ENCODE data around the gene C2orf92.

The C2orf92 gene

DNA sequence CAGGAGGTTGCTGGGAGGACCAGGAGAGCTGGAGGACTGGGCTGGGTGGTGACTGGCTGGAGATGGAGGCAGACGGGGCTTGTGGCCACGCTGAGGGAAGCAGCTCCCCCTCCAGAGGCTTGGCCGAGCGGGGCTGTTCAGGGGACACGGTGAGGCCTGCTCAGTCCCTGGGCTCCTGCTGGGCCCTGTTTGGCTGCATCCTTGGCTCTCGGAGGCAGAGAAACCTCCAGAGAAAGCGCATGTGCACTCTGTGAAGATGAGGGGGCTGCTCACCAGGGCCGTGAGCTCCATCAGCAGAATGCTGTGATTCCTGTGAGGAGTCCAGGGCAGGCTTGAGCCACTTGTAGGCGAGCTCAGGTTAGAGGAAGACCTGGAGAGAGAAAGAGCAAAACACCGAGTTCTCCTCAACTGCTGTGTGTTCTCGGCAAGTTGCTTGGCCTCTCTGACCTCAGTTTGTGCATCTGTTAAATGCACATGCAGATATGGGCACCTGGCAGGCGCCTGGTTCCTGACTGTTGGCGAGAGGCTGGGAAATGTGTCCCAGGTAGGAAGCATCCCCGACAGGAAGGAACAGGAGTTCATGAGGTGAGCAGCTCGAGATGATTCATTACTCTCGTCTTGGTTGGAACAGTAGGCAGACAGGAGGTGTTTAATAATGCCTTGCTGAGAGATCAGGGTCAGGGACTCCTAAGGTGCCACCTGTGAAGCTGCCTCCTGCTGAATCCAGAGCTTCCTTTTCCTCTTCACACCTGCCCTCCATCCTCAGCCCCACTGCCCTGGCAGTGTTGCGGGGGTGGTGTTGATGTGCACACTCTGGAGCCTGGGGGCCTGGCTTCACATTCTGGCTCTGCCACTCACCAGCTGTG lies 44.8 kb downstream of the C2orf92 start:
- no peak for DNase-seq (ENCODE audit: low read depth in 3 of 3, low spot score in 1 of 3)

- DNase-seq (ENCODE audit: low read depth in 3 of 3, low spot score in 1 of 3), result no peak
Measured at GRCh38 chr2:97714950-97715652, 45.6 kb downstream of the C2orf92 start.

DNA sequence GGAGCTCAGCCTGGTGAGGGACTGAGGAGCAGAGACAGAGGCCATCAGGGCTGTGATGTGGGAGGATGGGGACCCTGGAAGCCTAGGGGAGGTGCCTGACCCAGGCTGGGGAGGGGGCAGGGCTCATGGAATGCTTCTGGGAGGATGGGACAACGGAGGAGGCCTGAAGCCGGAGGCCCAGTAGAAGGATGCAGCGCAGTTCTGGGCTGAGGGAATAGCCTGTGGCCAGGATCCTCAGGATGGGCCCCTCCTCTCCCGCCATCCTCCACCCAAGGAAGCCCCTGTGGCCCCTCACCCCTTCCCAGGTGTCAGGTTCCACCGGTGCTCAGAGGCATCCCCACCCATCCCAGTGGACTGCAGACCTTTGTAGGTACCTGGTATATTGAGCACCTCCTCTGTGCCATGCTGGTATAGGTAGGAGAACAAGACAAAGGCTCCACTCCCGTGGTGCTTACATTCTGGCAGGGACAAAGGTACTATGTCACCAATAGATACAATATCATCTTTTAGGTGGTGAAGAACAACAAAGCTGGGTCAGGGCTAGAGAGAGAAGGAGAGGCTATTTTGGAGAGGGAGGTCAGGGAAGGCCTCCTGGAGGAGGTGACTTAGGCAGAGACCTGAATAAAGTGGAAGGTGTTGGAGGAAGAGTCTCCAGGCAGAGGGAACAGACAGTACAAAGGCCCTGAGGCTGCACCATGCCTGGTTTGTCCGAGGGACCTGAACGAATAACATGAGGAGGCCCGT lies 46.6 kb downstream of the C2orf92 start:
- no peak for DNase-seq (ENCODE audit: low read depth in 3 of 3, low spot score in 1 of 3)

GRCh38 chr2:97716695-97717612 lies 47.4 kb downstream of the C2orf92 start:
- no peak for DNase-seq (ENCODE audit: low read depth in 3 of 3, low spot score in 1 of 3)

DNA sequence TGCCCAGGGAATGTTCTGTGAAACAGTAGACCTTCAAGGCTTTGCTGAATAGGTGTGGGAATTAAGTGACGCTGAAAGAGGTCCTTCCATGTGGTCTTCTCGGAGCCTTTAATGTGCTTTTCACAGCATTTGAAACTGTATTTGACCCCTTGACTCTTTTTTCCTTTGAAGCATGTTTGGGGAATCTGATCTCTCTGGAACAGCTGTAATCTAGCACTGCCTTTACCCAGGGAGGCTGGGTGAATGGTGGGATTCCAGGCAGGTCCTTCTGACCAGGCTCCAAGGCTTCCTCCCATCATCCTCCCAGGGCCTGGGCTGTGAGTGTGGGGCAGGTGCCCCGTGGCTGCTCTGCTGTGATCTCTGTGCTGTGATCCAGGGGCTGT lies 48.1 kb downstream of the C2orf92 start:
- no peak for DNase-seq (ENCODE audit: low read depth in 3 of 3, low spot score in 1 of 3)

GRCh38 chr2:97718051-97718882 lies 48.8 kb downstream of the C2orf92 start:
- DNase-seq (ENCODE audit: low read depth in 3 of 3, low spot score in 1 of 3), result peak in 2 of 3 donors; percentile 51 to 55

DNA sequence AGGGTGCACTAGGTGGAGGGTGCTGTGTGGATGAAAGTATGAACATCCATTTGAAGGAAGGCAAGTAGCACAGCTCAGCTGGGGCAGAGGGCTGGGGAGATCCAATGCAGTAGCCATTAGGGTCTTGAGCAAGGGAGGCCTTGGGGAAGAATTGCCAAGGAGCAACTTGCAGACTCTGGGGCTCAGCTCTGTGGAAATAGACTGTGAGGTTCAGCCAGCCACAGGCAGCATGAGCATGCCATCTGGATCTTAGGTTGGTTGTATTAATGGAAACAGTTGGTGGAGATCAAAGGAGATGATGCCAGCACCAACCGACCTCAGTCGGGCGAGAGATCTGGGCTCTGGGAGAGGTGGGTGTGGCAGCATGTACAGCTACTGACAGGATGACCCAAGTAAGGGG lies 49.4 kb downstream of the C2orf92 start:
- DNase-seq (ENCODE audit: low read depth in 3 of 3, low spot score in 1 of 3), result no peak

DNA sequence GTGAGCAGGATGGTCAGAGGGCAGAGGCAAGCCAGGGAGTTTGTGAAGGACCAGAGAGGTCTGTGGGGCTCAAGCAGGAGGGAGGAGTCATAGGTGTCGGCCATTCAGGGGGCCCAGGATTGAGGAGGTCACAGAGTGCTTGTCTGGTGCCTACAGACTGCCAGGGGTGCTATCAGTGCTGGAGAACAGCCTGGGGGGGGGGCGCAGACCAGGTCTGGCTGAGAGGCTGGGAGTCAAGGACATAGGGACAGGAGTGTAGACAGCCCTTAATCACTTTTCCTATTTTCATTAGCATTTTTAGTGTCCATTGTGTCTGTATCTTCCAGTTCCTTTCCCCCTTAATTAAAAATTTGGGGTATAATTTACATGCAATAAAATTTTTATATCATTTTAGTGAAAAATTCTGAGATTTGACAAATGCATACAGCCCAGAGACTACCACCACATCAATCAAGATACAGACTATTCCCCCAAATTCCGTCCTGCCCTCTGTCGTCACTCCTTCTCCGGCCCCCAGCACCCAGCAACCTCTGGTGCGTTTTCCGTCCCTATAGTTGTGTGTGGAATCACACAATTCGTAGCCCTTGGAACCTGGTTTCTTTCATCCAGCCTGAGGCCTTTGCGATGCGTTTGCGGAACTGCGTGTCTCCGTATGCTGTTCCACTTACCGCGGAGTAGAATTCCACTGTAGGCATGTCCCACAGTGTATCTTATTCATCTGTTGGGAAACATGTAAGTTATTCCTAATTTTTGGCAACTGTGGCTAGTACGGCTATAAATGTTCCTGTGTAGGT lies 50.0 kb downstream of the C2orf92 start:
- DNase-seq (ENCODE audit: low read depth in 3 of 3, low spot score in 1 of 3), result no peak

DNA sequence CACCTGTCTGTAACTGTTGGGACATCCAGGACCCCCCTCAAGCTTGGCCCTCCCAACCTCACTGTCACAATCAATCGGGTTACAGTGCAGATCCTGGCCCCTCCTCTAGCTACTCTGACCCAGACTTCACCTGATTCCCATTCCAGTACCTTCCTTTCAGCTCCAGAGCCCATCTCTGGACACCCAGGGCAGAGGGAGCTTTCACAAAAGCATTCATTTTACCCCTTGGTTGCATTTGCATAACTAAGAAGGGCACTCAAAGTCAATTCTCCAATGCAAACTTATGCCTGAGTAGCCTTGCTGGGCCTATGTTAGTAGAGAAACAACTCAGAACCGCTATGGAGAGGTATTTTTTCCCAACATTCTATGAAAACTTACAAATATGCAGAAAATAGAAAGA lies 51.2 kb downstream of the C2orf92 start:
- DNase-seq (ENCODE audit: low read depth in 3 of 3, low spot score in 1 of 3), result no peak

DNA sequence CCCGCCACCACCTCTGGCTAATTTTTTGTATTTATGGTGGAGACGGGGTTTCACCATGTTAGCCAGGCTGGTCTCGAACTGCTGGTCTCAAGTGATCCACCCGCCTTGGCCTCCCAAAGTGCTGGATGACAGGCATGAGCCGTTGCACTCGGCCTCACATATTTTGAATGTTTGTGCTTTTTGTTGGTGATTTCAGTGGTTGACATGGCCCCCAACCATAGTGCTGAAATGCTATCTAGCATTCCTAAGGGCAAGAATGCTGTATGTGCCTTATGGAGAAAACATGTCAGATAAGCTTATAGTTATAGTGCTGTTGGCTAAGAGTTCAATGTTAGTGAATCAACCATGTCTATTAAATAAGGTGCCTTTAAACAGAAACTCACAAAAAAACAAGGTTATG lies 52.7 kb downstream of the C2orf92 start:
- DNase-seq (ENCODE audit: low read depth in 3 of 3, low spot score in 1 of 3), result no peak

DNA sequence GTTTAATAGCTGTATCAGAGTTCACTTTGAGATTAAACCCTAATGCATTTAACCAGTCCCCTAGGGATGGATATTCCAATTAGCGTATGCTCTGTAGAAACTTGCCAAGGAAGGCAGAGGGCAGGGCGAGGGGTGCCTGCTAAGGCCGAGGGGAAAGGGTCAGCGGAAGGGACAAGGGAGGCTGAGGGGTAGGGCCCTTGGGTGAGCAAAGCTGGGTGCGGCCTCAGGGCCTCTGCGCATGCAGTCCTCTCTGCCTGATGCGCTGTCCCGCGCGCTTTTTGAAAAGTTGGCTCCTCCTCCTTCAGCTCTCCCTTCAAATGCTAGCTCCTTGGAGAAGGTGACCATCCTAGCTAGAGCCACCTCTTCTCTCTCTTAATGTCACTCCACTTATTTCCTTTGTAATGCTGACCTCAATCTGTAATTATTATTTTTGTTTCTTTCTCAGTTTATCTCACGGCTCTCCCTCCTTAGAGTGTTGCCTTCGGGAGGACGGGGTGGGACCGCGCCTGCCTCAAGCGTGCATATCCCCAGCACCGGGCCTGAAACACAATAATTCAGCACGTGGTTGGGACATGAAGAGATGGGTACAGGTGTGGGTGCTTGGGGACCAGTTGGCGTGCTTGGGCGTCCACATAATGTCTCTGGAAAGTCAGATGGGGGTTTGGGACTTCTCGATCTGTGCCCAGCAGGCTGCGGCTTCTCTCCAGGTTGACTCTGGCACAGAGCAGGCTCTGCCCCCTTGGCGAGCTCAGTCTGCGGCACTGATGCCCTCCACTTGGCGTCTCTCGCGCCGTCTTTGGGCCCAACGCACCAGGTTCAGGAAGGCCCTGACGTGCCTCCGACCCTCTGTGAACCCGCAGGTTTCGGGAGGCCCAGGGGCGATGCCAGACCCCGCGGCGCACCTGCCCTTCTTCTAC lies 53.9 kb downstream of the C2orf92 start:
- DNase-seq (ENCODE audit: low read depth in 3 of 3, low spot score in 1 of 3), result no peak

DNA sequence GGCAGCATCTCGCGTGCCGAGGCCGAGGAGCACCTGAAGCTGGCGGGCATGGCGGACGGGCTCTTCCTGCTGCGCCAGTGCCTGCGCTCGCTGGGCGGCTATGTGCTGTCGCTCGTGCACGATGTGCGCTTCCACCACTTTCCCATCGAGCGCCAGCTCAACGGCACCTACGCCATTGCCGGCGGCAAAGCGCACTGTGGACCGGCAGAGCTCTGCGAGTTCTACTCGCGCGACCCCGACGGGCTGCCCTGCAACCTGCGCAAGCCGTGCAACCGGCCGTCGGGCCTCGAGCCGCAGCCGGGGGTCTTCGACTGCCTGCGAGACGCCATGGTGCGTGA lies 54.5 kb downstream of the C2orf92 start:
- DNase-seq (ENCODE audit: low read depth in 3 of 3, low spot score in 1 of 3), result no peak

DNA sequence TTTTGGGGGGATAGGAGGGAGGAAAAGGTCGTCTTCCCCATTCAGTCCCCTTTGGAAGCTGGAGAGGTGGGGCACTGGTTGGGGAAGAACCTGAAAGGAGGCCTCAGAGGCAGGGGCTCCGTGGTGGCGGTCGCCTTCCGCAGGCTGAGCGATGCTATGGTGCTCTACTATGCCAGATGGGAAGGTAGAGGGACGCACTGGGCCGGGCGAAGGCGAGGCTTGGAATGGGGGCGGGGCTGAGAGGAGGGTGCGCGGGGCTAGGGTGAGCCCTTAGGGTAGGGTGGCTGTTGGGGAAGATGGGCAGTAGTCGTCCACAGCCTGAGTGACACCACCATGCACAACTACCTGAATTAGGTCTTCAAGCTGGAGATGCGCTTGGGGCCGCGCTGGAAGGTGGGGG lies 55.0 kb downstream of the C2orf92 start:
- no peak for DNase-seq (ENCODE audit: low read depth in 3 of 3, low spot score in 1 of 3)

DNA sequence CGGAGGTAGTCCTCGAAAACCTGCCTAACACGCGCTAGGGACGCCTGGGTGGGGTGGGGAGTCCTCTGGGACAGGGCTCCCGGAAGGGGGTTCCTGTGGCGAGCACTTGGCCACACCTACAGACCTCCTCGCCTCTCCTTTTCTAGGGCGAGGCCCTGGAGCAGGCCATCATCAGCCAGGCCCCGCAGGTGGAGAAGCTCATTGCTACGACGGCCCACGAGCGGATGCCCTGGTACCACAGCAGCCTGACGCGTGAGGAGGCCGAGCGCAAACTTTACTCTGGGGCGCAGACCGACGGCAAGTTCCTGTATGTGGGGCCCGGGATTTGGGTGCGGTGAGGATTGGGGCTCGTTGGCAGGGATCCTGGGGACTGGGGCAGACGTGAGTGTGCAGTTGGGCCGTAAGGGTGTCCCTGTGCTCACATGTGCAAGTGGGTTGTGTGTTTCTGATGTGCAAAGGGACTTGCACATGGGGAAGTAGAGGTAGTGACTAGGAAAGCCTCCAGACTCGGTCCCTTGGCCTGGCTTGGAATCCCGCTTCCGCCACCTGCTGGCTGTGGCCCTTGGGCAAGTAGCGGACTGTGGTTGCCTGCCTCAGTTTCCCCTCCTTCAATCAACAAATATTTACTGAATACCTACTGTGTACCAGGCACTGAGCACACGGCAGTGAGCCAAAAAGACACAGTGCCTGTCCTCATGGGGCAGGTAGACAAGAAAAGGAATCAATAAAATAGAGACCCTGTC lies 55.6 kb downstream of the C2orf92 start:
- DNase-seq (ENCODE audit: low read depth in 3 of 3, low spot score in 1 of 3), result no peak

GRCh38 chr2:97726261-97727064 lies 57.0 kb downstream of the C2orf92 start:
- DNase-seq (ENCODE audit: low read depth in 3 of 3, low spot score in 1 of 3), result no peak

- DNase-seq (ENCODE audit: low read depth in 3 of 3, low spot score in 1 of 3), result no peak
Measured at GRCh38 chr2:97727296-97727695, 57.8 kb downstream of the C2orf92 start.

Measured in stimulated activated CD4-positive, alpha-beta T cell treated with anti-CD3 and anti-CD28 coated beads, TNF-alpha, amount 100 ng/mL, for 1 hour (primary cell).